ENCODE measurements around the gene ANK3. TPM values are rescaled to one million over a fixed set of nuclear protein-coding genes. Genes with fewer than 3 reads are reported as not detected.

The ANK3 gene
- total and polyA plus RNA-seq, 2 donors (not counting 1 experiment from before 2014, with no cell fraction given) = 0.50 to 0.79 TPM

- no peak overlapping the region for H3K9ac ChIP-seq (ENCODE audit: insufficient read depth, low read length)
- no peak overlapping the region for H2AFZ ChIP-seq (ENCODE audit: low read length)
- no peak overlapping the region for H3K4me2 ChIP-seq (ENCODE audit: extremely low read depth, insufficient read depth, low read length)
Observed at GRCh38 chr10:60142736-60143135, 246.9 kb downstream of the ANK3 start.

GRCh38 chr10:60141896-60142559, 247.6 kb downstream of the ANK3 start:
- Histone ChIP-seq H3K27me3 (ENCODE audit: control insufficient read depth, insufficient read depth, low read length) (no peaks in the 10 kb centered on the region), H3K79me2 (ENCODE audit: control insufficient read depth, insufficient read depth, low read length) (no peaks in the 10 kb centered on the region), H3K4me2 (ENCODE audit: extremely low read depth, insufficient read depth, low read length) (no peak overlapping the region), H3K9ac (ENCODE audit: insufficient read depth, low read length) (no peak overlapping the region), H3K4me1 (ENCODE audit: control insufficient read depth, extremely low read depth, insufficient read depth, low read length) (peaks cover 5% of the 10 kb centered on the region), H3K27ac (ENCODE audit: insufficient read depth, low read length) (no peak overlapping the region), H3K36me3 (ENCODE audit: control insufficient read depth, insufficient read depth, low read length) (no peaks in the 10 kb centered on the region), H3K9me3 (ENCODE audit: control insufficient read depth, insufficient read depth, low read depth, low read length) (no peaks in the 10 kb centered on the region), H3K4me3 (replicated peaks in 1 of 4; ENCODE audit: control extremely low read depth in 1 of 4, insufficient read depth in 1 of 4, low read depth in 3 of 4, low read length in 4 of 4) (no peak overlapping the region), H2AFZ (ENCODE audit: low read length) (no peak overlapping the region), H4K20me1 (ENCODE audit: control insufficient read depth, extremely low read depth, insufficient read depth, low read length) (no peaks in the 10 kb centered on the region)
- TF ChIP-seq CTCF (conservative IDR thresholded peaks at IDR 0.05 in 1 of 2, IDR thresholded peaks at IDR 0.05 in 1 of 2; ENCODE audit: low read depth in 1 of 2, low read length in 2 of 2) = no peak
- TF ChIP-seq EZH2 (IDR thresholded peaks at IDR 0.05; ENCODE audit: low read length, missing control alignments) = no peak
- no peak for DNase-seq (ENCODE audit: low read depth in 2 of 2)

More at GRCh38 chr10:60142736-60143135, 246.9 kb downstream of the ANK3 start:
- no peaks in the 10 kb centered on the region for H3K27me3 ChIP-seq (ENCODE audit: control insufficient read depth, insufficient read depth, low read length)
- H3K4me1 ChIP-seq (ENCODE audit: control insufficient read depth, extremely low read depth, insufficient read depth, low read length) = peaks cover 5% of the 10 kb centered on the region
- no peak overlapping the region for H3K27ac ChIP-seq (ENCODE audit: insufficient read depth, low read length)
- H3K36me3 ChIP-seq (ENCODE audit: control insufficient read depth, insufficient read depth, low read length) = no peaks in the 10 kb centered on the region
- no peaks in the 10 kb centered on the region for H4K20me1 ChIP-seq (ENCODE audit: control insufficient read depth, extremely low read depth, insufficient read depth, low read length)
- no peaks in the 10 kb centered on the region for H3K79me2 ChIP-seq (ENCODE audit: control insufficient read depth, insufficient read depth, low read length)
- no peak for TF ChIP-seq CTCF (conservative IDR thresholded peaks at IDR 0.05 in 1 of 2, IDR thresholded peaks at IDR 0.05 in 1 of 2; ENCODE audit: low read depth in 1 of 2, low read length in 2 of 2)
- no peak for TF ChIP-seq EZH2 (IDR thresholded peaks at IDR 0.05; ENCODE audit: low read length, missing control alignments)
- no peaks in the 10 kb centered on the region for H3K9me3 ChIP-seq (ENCODE audit: control insufficient read depth, insufficient read depth, low read depth, low read length)
- DNase-seq (ENCODE audit: low read depth in 2 of 2) = no peak
- no peak overlapping the region for H3K4me3 ChIP-seq (replicated peaks in 1 of 4; ENCODE audit: control extremely low read depth in 1 of 4, insufficient read depth in 1 of 4, low read depth in 3 of 4, low read length in 4 of 4)

- peak; percentile 58 to 65 for DNase-seq (ENCODE audit: low read depth in 2 of 2)
- Histone ChIP-seq H4K20me1 (ENCODE audit: control insufficient read depth, extremely low read depth, insufficient read depth, low read length) (no peaks in the 10 kb centered on the region), H3K4me2 (ENCODE audit: extremely low read depth, insufficient read depth, low read length) (peak overlapping the region; percentile 1), H3K9ac (ENCODE audit: insufficient read depth, low read length) (no peak overlapping the region), H3K79me2 (ENCODE audit: control insufficient read depth, insufficient read depth, low read length) (no peaks in the 10 kb centered on the region), H3K27me3 (ENCODE audit: control insufficient read depth, insufficient read depth, low read length) (no peaks in the 10 kb centered on the region), H3K36me3 (ENCODE audit: control insufficient read depth, insufficient read depth, low read length) (no peaks in the 10 kb centered on the region), H3K9me3 (ENCODE audit: control insufficient read depth, insufficient read depth, low read depth, low read length) (no peaks in the 10 kb centered on the region), H3K4me3 (replicated peaks in 1 of 4; ENCODE audit: control extremely low read depth in 1 of 4, insufficient read depth in 1 of 4, low read depth in 3 of 4, low read length in 4 of 4) (peak overlapping the region in 1 of 4 experiments; percentile 45), H2AFZ (ENCODE audit: low read length) (no peak overlapping the region), H3K4me1 (ENCODE audit: control insufficient read depth, extremely low read depth, insufficient read depth, low read length) (peaks cover 5% of the 10 kb centered on the region), H3K27ac (ENCODE audit: insufficient read depth, low read length) (no peak overlapping the region)
- TF ChIP-seq CTCF (conservative IDR thresholded peaks at IDR 0.05 in 1 of 2, IDR thresholded peaks at IDR 0.05 in 1 of 2; ENCODE audit: low read depth in 1 of 2, low read length in 2 of 2) (no peak), EZH2 (IDR thresholded peaks at IDR 0.05; ENCODE audit: low read length, missing control alignments) (no peak)
Observed at GRCh38 chr10:60140651-60141632, 248.7 kb downstream of the ANK3 start.

Measured in fibroblast of lung (primary cell).